Measurements from ENCODE around the gene STK25.

Gene STK25

DNA sequence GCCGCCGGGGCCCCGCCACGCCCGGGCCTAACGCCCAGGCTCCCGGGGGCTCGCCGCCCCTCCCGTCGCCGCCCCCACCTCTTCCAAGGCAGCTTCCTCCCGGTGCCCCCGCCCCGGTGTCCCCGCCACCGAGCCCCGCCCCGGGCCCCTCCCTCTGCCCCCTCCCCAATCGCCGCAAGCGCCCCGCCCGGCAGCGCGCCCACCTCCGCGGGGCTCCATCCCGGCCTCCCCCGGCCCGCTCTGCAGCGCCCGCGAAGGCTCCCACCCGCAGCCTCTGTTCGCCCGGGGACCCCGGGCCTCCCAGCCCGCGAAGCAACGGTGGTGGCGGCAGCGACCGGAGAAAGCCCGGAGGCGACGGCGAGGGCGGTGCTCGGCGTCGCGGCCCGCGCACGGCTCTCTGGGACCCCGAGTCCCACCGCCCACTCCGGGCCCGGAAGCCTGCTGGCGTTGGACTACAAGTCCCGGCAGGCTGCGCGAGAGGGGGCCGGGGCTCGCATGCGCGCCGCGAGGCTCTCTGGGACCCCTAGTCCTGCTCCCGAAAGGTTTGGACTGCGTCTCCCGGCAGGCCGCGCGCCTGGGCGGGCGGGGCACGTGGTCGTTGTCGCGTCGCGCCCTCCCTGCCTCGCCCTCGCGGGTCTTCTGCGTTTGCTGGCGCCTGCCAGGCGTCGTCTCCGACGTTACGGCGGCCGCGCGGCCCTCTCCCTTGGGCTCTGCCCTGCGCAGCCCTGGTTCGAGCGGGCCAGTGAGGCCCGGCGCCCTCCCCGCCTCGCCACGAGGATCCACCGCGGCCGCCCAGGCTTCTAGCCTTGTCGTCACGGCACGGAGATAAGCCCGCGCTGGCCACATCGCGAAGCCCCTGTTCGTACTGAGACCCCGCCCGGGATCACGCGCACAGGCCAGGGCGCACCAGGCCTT, at the start of gene STK25:
STK25 (minus strand) TSS at position 345 of the 915 bp plus-strand sequence. CDS start 549 bp downstream, outside the sequence.
- no peak for FAIRE-seq

DNA sequence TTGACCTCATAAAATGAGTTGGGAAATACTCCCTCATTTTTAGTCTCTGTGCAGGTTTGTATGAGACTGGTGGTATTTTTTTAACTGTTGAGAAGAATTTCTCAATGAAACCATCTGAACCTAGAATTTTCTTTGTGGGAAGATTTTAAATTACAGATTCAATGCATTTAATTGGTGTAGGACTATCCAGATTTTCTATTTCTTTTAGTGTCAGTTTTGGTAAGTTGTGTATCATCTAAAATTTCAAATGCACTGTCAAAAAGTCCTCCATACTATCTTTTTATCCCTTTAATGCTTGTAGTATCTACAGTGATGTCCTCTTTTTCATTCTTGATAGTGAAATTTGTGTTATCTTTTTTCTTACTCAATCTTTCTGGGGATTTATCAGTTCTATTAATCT, 48.4 kb upstream of the STK25 start:
- FAIRE-seq = no peak

DNA sequence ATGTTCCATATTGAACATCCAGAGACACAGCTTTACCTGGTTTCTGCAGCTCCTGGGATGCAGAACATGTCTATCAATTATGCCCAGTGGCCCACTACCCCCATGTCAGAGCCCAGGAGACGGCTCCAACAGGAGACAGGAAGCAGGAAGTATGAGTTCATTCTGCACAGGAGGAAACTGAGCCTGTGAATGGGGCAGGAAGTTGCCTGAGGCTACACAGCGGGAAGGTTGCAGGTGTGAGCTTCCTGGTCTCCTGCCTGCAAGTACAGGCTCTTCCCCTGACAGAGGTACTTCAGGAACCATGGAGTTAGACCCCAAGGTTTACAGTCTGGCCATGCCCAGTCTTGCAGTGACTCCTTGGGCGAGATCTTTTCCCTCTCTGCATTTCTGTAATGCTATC, 47.3 kb upstream of the STK25 start:
- FAIRE-seq = no peak

DNA sequence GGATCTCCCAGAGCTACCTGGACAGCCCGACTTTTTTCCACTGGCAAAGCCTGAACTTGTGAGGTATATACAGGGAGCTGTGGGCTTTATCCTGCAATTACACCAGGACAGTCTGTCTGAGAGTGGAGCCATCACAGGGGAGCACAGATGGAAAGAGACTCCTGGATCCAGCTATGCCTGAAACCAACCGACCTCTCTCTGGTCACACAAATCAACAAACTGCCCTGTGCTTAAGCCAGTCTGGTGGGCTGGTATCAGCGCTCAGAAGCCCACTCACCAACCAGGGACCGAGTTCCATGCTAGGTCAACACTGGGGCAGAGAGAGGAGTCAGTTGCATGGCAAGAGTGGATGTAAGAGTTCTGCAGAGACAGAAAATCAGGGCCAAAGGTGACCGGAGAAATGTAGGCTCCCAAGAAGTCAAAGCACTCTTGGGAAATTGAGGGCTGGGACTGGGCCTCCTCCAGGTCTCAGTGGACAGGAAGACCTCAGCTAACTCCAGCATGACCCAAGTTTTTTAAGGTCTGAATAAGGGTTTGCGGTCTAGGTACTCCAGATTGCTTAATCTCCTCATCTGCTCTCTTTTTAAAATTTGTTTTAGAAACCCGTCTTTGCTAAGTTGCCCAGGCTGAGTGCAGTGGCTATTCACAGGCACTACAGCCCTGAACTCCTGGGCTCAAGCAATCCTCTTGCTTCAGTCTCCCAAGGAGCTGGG, 46.4 kb upstream of the STK25 start:
- FAIRE-seq = no peak

DNA sequence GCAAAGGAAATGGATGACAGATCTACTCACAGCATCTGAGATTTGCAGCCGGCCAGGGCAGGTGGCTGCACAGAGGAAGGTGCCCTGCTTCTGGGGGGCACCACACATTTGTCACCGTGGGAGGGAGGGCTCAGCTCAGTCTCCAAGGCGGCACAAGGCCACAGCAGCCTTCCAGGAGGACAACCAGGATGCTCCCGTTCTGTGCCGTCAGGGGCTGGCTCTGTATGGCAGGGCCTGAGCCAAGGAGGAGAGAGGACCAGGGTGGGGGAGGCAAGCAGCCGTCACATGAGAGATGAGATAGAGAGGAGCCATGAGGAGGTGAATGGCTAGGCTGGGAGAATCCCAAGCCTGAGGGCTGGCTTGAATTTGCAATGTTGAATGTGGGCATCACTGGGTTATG, 45.6 kb upstream of the STK25 start:
- no peak for FAIRE-seq

DNA sequence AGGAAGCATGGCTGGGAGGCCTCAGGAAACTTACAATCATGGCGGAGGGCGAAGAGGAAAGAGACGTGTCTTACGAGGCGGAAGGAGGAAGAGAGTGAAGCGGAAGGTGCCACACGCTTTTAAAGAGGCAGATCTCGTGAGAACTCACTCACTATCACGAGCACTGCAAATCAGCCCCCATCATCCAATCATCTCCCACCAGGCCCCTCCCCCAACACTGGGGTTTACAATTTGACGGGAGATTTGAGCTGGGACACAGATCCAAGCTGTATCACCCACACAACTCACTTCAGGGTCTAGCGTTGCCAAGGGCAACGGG, 45.1 kb upstream of the STK25 start:
- FAIRE-seq = no peak

DNA sequence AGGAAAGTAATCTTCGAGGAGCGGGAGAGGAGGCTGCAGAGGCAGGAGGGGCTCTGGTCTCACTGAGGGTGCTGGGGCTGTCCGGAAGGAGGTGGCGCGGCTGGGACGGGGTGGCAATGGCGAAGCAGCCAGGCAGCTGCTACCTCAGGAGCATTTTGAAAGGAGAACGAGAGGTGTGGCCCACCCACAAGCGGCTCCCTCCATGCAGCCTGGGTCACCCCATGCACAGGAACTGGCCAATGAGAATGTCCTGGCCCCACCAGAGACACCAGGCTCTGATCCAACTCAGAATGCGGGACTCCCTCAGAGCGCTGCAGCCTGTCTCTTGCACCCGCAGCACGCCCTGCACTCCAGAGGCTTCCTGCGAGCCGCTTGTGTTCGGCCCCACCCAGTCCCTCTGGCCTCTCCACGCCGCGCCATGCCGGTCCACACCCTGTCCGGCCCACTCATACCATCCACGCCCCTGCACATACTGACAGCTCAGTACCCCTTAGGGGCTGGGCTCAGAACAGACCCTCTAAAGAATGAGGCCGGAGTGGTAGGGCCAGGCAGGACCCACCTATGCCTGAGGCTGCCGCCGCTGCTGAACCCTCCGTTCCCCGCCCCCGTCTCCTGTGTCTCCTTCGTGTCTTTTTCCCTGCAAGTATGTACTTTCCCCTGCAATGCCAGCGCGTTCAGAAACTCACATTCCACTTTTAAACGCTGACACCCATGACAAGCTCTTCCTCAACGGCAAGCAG, 43.8 kb upstream of the STK25 start:
- no peak for FAIRE-seq

DNA sequence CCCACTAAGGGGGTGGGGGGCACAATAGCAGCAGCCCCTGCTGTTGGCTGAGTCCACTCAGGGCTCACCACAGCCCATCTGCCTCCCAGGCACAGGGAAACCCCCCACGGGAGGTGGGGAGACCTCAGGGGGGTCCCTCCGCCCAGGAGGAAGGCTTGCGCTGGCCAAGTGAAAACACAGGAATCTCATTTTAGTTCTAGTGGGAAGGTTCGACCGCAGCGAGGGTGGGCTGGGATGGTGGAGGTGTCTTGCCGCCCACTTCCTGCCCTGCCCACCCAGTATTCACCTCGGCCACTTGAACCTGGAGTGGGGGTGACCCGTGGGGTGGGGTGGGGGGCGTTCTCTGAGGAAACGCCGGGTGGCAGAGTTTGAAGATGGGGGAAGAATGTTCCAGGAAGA, 43.2 kb upstream of the STK25 start:
- no peak for FAIRE-seq

DNA sequence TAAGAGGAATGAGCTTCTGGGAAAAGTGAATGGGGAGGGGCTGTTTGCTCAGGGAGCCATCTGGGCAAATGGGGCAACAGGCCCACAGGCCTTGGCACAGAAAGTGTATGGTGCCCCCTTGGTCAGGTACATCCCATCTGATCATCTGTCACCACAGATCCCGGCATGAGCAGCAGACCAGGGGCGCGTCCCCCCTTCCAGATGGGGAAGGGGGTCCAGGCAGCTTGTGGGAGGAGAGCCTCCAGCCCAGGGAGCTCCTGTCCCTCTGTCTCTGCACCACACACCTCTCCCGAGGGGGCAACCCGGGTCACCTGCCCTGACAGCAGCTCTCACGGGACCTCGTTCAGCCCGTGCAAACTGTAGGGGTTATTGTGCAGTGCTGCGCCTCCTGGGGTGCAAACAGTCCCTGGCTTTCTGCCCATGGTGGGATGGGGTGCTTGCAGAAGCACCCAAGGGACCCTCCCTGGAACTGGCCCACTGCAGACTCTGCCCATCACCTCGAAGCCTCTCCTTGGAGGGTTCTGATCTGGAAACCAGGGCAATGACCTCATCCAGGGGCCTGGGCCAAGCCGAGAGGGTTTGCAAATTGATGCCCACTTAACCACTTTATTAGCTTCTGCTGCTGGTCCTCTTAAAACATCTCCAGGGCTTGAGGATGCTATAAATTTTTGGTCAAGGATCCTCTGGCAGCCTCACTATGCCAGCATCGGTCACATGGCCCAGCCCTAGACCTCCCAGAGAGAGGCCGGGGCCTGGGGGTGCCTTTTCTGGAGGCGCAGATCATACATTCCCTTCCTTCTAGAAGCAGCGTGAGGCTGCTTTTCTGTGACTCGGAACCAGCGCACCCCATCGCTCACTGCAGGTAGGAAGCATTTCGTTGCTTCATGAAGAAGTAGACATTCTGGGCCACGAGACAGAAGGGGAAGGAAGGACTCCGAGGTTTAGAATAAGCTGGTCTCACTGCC, 42.5 kb upstream of the STK25 start:
- FAIRE-seq = no peak

DNA sequence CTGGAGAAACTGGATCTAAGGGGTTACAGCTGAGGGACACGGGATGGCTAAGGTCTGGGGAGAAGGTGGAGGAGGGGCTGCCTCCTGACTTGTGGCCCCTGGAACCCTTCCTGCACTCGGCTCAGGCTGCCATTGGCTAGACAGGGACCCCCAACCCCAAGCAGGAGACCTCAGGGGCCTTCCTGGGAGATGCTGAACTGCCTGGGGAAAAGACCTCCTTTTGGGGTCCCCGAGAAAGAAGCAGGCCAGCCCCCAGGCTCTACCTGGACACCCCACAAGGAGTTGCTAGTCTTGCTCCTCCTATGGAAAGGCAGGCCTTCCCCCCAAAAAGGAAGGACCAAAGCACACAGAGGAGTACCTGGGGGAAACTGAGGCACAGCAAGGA, 40.1 kb upstream of the STK25 start:
- FAIRE-seq = no peak

DNA sequence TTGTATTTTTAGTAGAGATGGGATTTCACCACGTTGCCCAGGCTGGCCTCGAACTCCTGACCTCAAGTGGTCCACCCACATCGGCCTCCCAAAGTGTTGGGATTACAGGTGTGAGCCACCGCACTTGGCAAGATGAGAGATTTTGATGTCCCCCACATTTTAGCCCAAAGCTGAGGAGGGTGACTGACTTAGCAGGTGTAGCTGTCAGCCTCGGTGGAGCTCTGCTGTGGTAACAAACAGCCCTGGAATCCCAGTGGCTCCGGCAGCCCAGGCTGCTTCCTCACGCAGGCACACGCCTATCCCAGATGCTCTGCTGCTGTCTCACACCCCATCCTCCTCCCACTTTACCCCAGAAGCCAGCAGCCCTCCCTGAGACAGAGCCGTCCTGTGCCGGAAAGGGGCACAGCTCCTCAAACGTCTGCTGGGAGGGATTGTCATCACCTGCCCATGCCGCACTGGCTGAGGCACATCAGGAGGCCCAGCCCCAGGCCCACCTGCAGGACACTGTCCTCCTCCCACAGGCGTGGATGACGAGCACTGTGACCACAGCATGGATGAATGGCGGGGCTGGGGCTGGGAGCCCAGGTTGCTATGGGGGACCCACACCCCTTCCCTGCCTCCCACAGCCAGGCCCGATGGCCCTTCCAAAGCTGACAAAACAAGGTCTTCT, 39.5 kb upstream of the STK25 start:
- no peak for FAIRE-seq

DNA sequence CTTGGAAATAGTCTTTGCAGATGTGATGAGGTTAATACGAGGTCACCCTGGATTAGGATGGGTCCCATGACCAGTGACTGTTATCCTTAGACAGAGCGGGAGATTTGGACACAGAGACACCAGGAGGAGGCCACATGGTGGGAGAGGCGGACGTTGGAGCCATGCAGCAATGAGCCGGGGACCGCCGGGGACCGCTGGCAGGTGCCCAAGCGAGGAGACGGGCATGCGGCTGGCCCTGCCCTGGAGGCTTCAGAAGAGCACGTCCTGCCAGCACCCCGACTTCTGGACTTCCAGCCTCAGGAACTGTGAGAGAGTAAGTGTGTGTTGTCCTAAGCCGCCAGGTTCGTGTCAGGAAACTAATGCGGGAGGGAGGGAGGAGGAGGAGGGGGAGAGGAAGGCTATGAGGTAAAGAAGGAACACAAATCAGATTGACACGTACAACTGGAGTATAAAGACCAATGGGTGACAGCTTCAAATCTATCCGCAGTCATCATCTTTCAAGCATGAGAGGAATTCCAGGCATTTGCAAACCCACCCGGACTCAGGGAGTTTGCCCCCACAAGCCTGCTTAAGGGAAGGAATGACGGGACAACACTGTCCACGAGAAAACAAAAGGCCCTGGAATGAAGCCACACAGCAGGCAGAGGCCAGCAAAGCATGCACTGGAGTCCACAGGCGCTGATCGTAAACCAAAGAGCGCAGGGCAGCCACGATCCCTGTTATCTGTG, 38.6 kb upstream of the STK25 start:
- peak; percentile 4 for FAIRE-seq

DNA sequence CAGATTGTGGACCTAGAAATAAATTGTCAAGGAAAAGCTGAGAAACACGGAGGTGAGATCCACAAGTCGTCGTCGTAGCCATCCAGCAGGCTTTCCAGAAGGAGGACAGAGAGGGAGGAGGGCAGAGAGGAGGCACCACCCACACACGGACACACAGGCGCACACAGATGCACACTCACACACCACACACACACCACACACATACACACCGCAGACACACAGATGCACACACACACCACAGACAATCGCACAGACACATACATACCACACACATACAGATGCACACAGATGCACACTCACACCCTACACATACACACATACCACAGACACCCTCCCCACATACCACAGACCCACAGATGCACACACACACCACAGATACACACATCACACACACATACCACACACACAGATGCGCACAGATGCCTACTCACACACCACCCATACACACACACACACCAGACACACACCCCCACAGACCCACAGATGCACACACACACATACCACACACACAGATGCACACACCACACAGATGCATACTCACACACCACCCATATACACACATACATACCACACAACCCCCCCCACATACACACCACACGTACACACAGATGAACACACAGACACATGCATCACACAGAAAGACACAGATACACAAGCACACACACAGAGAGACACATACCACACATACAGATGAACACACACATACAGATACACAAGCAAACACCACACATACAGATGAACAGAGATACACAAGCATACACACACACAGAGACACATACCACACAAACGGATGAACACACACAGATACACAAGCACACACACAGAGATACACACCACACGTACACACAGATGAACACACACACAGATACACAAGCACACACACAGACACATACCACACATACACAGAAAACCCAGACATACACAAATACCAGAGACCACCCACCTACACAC, 37.4 kb upstream of the STK25 start:
- no peak for FAIRE-seq

DNA sequence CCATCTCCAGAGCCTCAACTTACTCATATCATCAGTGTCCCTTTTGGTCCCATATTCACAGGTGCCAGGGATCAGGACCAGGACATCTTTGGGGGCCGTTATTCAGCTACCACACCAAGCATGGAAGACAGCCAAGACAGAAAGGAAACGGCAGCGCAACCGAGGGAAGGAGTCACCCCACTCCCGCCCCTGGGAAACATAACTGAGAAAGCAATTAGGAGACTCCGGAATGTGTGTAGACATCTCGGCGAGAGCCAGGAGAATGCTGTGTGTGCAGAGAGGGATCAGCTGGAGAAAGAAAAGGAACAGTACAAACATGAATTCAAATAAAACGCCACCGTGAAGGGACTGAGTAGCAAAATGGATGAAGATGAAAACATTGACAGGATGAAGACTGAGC, 36.7 kb upstream of the STK25 start:
- FAIRE-seq = no peak

DNA sequence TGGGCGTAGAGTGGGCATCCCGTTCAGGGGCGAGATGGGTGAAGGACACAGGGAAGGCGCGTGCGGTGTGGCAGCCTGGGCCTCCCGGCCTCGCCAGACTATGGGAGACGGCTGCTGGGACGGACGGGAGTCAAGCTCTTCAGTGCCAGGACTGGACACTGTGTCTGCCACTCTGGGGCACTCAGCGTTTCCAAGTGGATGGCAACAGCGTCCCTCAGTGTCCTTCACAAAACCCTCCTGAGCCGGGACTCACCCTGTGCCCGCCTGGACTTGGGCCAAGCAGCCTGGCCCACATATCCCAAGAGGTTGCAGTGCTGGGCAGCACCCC, 33.9 kb upstream of the STK25 start:
- no peak for FAIRE-seq

DNA sequence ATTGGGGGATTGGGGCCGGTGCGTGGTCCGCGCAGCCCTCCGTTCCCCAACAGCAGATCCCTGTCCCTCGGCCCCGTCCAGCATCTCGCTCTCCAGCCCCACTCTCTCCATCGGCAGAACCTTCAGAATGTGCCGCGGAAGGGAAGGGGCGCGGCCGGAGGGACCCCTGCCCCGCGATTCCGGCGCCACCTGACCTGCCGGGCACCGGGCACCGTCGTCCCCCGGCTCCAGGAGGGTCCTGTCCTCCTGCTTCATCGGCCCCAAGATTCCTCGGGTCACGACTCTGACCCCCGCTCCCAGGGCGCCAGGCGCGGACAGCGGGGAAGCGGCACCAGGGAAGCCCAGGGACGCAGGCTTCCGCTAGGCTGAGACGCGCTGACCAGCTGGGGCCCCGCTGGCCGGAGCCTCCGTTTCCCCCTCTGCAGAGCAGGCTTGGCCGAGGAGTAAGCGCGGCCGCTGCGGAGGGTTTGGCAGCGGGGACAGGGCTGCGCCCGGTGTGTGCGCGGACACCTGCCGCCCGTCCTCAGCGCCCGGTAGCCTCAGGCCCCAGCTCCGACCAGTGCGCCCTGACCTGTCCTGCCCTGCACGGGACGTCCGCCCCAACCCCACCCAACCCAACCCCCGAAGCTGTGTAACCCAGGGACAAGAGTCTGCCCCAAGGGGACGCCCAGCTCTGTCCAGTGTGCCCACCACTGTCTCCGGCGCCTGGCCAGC, 33.3 kb upstream of the STK25 start:
- FAIRE-seq = no peak

DNA sequence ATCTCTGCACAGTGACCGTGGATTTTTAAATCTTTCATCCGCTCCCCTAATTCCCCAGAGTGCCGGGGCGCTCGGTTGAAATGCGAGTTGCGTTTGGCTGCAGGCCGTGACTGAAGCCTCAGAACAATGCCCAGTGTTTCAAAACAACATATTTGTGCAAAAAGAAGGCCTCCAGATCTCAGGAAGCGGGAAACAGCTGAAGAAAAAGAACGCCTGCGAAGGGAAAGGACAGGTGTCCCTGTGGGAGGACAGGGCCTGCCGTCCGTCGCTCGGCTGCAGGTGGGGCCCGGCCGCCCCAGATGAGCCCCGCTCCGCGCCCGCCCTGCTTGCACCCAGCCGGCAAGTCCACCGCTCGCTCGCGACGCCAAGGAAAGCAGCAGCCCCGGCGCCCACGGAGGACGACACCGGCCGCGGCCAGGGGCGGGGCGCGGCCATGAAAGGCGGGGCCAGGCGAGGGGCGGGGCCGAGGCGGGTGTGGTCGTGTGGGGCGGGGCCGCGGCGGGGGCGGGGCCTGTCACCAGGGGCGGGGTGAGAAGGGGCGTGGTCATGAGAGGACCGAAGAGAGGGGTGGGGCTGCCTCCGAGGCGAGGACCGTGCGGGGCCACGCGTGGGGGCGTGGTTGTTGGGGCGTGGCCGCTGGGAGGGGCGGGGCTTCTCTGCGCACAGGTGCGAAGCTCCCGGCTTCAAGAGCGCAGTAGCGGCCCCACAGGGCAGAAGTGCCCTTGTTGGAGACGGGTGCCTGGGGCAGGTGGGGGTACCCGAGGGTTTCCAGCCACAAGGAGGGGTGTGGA, 32.6 kb upstream of the STK25 start:
- FAIRE-seq = no peak

DNA sequence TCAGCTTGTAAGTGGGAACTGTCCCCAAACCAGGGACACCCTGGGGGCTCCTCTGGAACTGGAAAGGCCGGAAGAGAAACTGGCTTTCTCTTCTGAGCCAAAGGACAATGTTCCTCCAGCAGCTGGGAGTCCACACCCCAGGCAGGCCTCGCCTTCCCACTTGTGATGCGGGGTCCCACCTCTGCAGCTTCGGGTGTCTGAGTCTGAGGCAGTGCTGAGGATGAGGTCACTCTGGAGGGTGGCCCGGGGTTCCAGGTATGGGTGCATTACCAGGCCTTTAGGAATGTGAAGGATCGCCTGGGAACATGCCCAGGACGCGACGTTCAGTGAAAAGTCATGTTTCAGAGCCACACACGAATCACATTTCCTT, 32.0 kb upstream of the STK25 start:
- no peak for FAIRE-seq
